Measurements from ENCODE around the gene NKD1.

NKD1 gene

DNA sequence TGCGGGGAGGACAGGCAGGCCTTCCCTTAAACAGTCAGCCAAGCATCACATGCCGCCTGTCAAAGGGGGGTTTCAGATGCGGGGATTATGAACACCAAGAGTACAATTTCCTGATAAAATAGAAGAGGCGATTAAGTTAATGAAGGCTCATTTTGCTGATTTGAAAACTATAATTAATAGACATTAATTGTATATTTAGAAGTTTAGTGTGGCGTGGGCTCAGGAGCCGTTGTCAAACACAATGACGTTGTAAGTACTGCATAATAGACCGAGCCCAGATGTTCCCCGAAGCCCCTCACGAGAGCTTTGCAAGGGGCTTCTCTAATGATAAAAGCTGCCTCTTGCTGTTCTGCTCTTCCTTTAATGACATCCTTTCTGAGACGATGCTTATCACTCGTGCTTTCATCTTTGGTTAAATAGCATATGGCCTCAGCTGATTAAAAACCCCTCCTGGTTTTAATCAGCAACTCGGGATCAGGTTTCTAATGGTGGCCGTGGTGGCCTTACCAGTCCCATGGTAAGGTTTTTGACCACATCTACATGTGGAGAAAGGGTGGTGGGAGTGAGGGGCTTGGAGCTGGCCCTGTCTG lies 104.7 kb downstream of the NKD1 start:
- no peak for DNase-seq

DNA sequence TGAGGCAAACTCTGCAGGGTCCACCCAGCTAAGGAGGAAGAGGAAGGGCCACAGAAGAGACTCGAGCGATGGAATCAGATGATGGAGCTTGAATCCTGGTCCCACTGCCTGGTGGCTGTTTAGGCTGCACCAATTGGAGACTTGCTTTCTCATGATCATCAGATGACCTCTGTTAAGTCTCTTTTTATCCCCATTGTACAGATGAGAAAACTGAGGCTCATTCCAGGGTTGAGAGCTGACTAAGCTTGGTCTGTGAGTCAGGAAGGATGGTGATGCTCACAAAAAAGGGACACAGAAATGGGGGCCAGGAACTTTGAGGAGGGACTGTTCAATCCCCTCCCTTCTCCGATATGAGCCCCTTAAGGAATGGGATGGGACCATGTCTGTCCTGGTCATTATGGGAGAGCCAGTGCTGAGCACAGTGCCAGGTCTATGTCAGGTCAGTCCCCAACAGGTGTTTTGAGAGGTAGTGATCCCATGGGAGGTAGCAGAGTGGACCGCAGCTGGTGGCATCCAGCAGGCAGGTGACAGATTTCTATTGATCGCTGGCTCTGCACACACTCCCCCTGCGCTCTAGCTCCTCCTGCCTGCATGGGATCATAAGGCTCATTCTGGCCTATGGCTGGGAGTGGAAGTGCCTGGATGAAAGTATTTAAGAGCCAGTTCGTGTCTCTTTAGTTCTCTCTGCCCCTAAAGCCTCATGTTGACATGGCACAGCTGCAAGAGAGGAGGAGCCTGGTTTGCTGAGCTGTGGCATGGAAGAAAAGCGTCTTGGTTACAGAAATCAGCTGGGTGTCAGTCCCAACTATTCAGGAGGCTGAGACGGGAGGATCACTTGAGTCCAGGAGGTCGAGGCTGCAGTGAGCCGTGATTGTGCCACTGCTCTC lies 105.7 kb downstream of the NKD1 start:
- no peak for DNase-seq

DNA sequence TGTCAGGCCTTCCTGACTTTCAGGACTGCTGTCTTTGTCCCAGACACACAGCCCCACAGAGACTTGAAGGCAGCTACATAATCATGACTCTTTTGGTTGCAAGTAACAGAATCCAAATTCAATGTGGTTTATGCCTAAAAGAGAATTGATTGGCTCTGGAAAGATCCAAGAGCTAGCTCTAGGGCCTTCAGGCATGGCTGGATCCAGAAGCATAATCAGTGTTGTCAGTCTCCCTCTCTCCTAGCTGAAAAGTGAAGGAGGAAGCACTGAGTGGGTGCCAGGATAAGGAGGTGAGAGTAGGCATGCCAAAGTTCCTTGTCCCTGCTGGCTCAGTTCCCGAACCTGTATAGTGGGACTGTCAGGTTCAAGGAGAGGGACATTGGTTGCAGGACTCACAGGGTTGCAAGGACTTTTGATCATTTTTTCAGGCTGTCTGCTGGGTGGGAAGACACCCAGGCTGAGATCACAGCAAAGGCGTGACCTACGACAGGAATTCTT lies 107.4 kb downstream of the NKD1 start:
- DNase-seq = no peak

DNA sequence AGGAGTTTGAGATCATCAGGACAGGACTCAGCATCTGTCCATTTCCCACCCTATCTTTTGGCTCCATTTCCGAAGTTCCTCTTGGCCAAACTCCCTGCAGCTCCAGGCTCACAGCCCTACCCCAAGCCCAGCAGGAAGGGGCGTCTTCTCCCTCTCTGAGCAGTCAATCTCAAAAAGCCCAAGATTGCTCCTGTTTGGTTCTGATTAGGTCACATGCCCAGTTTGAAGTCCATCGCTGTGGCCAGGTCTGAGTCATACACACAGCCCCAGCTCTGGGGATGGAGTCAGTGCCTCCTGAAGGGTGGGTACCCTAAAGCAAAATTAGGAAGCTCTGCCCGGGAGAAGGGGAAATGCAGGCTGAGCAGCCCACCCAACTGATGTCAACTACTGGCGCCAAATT lies 109.0 kb downstream of the NKD1 start:
- DNase-seq = no peak

DNA sequence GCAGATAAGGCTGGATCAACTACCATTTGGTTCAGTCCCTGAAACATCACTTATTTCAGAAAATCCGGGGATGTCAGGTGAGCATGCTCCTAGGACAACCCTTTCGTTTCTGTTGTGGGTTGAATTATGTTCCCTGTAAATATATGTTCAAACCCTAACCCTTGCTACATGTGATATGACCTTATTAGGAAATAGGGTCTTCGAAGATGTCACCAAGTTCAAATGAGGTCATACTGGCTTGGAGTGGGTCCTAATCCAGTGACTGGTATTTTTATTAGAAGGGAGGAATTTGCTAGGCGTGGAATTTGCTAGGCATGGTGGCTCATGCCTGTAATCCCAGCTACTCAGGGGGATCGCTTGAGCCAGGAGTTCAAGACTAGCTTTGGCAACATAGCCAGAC lies 111.6 kb downstream of the NKD1 start:
- DNase-seq = no peak

DNA sequence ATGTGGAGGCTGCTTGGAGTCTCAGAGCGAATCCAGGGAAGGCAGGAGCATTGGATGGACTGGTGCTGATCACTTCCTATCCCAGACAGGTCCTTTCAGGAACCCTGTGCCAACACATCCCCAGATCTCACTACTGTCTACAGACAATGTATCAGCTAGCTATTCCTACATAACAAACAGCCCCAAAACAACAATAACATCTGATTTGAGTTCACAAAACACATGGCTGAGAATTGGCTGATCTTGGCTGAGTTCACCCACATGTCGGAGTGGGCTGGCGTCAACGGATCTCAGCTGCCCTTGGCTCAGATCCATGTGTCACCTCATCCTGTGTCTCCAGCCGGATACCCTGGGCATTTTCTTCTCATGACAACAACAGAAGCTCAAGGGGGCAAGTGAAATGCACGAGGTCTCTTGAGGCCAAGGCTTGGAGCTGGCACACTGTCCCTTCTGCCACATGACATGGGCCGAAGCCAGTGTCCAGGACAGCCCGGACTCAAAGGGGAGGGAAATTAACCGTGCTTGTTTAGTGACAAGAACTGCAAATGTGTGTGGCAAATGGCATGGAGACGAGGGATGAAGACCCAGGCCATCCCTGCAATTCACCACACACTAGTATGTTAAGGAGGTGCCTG lies 114.2 kb downstream of the NKD1 start:
- no peak for DNase-seq

DNA sequence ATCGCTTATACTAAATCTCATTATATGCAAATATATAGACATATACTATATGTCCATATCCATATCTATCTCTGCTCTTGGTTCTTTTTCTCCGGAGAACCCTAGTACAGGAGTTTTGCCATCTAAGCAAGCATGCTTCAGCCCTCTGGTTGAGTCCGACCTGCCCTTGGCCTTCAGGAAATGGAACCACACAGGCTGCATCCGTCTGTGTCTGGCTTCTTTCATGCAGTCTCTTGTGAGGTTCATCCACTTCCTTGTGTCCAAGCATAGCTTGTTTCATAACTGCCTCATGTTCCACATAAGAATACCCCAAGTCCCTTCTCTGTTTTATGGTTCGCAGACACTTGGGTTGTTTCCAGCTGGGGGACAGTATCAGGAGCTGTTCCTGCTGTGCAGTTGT lies 116.1 kb downstream of the NKD1 start:
- DNase-seq = no peak

DNA sequence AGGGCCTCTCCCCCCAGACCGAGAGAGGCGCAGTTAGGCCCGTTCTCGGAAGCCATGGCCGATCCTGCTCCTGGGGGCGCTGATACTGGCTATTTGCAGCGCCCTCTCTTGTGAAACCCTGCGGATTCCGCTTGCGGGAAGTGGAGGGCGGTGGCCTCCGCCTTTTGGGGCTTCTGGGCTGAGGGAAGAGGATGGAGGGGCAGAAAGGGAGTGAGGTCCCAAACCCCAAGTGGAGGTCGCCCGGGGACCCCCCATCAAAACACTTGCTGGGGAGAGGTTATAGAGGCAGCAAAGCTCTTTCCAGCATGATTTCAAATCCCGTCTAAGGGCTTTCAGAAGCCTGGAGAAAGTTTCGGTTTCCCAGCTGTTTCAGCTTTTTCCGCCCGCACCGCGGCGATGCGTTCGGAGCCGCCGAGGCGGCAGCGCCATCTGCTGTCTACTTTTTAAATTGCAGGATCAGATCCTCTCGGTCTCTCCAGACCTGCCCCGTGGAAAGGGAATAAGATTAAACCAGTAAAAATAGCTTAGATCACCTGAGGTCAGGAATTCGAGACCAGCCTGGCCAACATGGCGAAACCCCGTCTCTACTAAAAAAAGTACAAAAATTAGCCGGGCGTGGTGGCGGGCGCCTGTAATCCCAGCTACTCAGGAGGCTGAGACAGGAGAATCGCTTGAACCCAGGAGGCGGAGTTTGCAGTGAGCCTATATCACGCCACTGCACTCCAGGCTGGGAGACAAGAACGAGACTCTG lies 117.1 kb downstream of the NKD1 start:
- DNase-seq = peak; percentile 89

DNA sequence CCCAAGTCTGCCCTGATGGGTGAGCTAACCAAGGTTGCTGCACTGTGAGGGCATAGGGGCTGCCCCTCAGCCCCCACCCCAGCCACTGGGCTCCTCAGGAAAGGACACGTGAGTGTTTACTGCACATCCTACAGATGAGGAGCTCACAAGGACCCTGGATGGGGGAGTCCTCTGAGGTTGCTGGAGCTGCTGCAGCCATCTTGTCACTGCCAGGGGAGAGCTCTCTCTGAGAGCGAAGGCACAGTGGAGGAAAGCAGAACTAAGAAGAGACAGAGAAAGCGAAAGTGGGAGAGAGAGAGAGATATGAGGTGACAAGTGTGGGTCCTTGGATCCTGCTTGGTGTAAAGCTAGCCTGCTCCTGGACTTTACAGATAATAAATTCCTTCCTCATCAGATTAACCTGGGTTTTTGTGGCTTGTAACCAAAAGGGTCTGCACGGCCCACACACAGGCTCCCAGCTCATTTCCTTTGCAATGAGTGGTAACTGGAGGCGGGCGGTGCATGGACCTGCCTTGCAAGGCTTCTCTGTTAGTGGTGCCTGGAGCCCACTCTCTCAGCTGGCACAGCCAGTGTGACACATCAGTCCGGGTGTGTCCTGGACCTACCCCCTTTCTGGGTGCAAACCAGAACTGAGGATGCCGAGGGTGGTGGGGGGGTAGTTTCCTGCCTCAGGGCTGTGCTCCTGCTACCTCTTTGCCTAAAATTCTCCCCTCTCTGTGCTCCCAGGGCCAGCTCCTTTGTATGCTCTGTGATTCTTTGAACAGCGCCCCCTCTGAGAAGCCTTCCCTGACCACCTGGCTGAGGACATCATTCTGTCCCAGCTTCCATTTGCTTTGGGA lies 118.7 kb downstream of the NKD1 start:
- DNase-seq = peak; percentile 72

DNA sequence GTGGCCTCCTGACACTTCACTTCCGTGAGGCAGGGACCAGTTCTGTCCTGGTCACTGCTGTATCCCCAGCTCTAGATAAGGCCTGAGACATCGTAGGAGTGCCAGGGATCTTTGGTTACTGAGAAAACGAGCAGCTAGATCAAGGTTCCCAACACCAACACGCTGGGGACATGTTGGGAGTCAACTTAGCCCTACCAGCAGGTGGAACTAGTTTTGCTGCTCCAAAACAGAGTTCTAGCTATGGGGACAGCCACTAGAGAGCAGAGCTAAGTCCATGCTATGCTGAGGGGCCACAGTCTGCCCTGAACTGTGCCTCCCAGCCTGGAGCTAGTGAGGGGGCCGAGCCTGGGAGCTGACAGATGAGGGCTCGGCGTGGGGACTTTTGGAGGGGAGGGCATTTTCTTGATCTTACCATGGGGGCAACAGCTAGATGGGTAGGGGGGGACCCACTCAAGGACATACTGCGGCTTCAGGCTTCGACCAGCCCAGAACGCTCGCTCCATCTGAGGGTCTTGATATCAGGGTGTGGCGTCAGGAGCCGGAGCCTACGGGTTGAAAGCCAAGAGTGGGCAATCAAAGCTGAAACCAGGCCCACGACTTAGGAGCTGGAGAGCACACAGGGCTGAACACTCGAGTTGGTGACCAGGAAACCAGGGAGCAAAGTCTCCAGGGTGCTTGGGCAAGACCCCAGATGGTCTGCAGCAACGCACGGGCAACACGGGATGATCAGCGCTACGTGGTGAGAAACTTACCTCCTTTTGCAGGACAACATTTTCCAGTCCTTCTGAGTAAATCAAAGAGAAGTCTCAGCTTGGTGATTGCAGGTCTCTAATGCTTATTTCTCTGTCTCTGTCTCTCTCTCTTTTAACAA lies 119.5 kb downstream of the NKD1 start:
- DNase-seq = peak; percentile 7

DNA sequence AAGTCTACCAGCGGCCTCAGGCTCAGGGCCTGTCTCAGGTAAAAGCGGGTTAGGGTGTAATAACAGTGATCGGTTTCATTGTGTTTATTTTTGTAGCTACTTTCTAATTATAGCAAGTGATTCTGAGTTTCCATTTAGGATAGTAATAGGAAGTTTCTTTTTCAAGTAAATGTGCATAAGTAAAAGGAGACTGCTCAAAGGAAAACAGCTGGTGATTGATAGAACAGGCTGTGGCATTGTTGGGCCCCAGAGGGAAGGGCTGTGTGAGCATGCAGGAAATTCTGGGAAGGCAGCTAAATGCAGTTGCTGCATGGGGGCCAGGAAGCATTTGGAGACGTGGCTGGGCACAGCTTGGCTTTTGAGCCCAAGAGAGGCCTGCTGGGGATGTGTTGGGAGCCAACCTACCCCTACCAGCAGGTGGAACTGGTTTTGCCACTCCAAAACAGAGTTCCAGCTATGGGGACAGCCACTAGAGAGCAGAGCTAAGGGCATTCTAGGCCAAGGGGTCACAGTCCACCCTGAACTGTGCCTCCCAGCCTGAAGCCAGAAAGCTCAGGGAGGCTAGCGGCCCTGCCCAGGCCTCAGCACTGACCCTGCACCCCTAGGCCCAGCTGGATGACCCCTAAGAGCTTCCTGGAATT lies 120.3 kb downstream of the NKD1 start:
- no peak for DNase-seq

DNA sequence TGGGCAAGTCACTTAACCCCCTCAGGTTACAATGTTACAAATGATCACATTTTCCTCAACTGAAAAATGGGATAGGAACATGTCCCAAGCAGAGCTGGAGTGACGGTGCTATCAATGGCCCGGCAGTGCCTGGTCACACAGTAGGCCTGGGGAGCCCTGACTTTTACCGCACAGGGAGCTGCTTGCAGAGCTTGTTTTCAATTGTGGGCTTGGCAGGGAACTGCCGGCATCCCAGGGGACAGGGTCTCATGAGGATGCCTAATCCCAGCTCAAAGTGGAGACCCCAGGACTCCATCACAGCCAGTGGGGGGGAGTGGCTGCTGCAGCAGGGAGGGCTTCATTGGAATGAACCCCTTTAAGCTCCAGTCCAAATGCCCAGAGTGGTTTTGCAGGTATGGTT lies 121.5 kb downstream of the NKD1 start:
- no peak for DNase-seq

DNA sequence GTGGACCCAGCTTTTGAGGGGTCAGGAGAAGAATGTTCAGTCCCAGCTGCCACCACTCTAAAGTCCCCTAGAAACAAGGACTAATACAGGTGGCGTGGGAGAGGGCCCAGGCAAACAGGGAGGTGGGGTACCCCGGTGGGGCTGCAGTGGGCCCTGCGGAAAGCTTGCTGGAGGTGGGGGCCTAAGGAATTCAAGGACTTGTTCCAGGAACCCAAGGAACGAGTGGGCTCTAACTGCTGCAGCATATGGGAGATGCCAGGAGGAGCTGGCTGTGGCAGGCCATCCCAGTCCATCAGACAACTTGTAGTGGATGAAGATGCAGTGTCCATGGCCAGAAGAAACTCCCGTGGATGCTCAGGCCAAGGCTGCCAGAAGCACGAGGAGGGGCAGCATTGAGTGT lies 122.3 kb downstream of the NKD1 start:
- DNase-seq = no peak

DNA sequence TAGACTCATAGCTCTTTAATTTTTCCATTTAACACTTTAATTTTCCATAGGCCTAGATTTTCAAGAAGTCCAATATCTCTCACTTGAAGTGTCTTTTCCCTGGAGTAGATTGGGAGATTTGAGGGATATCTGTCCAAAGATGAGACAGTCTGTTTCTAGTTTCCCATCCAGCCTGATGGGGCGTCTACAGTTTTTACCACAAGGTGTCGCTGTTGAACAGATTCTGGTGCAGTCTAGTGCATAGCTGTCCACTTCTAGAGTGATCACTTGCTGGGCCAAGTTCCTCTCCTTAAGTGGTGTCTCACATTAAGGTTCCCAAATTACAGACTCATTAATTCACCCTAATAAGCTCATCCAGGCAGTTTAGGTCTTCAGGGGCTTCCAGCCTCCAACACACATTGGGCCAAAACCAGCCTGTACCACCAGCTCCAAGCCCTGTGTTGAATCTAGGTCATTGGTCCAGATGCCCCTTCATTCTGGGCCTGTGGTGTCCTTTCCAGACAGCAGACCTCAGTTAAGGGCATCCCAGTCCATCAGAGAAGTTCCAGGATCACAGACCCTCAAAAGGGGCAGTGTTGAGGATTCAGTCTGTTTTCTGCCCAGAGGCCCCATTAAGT lies 123.6 kb downstream of the NKD1 start:
- peak; percentile 77 for DNase-seq

DNA sequence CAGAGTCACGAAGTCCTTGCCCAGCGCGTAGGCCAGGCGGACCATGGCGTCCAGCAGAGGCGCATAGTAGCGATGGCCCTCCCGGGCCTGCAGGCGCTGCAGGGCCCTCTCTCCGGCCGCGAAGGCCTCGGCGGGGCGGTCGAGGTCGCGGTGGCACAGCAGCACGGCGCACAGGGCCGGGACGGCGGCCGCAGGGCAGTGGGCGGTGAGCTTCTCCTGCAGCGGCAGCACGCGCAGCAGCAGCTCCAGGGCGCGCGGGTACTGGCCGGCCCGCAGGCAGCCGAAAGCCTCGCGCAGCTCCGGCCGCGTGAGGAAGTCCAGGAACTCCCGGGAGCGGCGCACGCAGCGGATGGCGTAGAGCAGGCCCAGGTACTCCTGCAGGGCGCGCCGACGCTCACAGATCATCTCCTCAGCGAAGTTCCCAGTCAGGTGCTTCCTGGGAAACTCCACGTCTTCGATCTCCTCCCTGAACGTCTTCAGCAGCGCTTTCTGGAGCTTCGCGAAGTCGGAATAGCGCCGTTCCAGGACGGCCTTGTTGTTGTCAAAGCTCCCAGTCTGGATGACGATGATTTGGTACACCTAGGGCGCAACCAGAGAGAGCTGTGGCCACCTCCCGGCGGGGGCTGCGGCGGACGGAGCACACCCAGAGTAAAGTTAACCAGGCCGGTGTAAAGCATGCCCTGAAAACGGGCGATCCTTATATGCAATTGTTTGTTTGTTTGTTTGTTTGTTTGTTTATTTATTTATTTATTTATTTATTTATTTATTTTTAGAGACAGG lies 125.5 kb downstream of the NKD1 start:
- DNase-seq = no peak

DNA sequence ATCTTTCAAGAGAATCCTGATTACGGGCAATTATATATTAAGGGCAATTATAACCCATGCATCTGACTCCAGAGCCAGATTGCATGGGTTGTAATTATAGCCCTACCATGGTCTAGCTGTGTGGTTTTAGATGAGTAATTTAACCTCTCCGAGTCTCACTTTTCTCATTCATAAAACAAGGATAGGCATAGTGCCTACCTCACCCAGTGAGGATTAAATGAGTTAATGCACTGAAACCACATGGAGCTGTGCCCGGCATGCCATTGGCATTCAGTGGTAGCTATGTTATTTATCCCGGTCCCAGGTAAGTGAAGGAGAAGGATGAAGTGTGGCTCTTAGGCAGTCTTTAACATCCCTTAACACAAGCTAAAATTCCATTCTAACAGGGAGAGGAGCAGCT lies 126.6 kb downstream of the NKD1 start:
- DNase-seq = no peak

DNA sequence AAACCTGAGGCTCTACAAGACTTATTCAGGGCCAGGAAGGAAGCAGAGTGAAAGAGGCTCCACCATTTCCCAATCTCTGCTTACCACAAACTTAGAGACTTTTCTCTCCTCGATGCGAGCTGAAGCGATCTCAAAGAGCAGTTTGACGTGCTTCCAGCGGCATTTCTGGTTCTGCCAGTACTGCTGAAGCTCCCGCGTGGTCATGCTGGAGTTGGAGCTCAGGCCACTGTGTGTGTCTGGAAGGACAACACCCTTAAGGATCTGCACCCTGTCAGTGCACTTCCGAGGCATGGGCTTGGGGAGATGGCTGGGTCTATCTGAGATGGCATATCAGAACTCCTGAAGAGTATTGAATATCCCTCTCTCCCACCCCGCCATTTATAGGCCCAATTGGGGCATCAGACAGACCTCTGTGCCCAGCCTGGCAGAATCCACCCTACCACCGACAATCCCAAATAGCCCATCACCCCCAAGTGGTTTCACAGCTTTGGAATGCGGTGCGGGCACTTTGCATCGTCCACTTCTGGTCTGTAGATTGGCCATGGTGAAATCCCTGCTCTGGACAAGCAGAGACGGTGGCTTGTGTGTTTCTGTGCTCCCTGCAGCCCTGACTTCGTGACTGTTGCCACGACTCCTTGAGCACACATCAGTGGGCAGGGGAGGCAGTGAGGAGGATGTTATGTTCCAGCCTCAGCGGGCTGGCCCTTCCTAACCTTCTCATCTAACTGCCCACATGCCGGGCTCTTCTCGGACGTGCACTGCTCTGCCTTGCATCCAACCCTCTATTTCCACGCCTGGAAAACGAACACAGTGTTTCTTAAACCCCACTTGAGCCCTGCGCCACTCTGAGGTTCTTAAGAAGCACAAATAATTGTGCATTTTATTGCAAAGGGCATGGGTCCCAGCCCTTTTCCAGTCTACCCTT lies 127.8 kb downstream of the NKD1 start:
- DNase-seq = no peak

DNA sequence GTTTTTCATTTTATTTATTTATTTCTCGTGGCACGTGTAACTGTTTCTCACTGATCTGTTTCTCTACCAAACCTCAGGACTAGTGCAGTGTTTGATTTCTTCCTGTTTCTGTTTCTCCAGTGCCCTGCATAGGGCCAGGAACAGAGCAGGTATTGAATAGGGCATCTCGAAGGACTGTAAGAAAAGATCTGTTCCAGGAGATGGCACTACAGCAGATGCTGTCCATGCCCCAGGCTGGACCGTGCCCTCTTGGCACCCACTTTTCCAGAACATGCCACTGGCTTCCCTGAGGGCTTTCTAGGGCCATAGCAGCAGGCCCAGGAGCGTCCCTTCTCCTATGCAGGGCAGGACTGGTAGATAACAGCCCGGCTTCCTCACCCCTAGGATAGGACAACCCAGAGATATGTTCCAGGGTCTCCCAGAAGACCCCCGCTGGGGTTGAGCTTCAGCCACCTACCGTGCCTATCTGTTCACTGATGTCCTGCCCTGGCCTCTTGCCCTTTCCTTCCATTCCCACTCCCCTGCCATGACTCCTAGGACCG lies 128.6 kb downstream of the NKD1 start:
- DNase-seq = no peak

Measured in activated CD4-positive, alpha-beta T cell treated with anti-CD3 and anti-CD28 coated beads for 48 hours (primary cell).